Measurements from ENCODE around the gene STEAP3. TPM values are rescaled to one million over a fixed set of nuclear protein-coding genes. Genes with fewer than 3 reads are reported as not detected.

STEAP3 gene
- total RNA-seq, 1 experiment from 2014 or later, result 24.0 TPM

- Mint-ChIP-seq H3K27ac (no peak overlapping the region), H3K36me3 (no peaks in the 10 kb centered on the region), H3K9me3 (no peaks in the 10 kb centered on the region), H3K4me1 (peaks cover 43% of the 10 kb centered on the region), H3K4me3 (no peak overlapping the region), H3K27me3 (ENCODE audit: low read depth) (peaks cover 18% of the 10 kb centered on the region)
- TF ChIP-seq ZSCAN18 (CRISPR knock-in tag; IDR thresholded peaks at IDR 0.05), result no peak
- no peak for TF ChIP-seq ZNF281 (CRISPR knock-in tag; IDR thresholded peaks at IDR 0.05)
- TF ChIP-seq ZNF232 (CRISPR knock-in tag; IDR thresholded peaks at IDR 0.05), result no peak
- TF ChIP-seq ZNF396 (CRISPR knock-in tag; IDR thresholded peaks at IDR 0.05; ENCODE audit: borderline replicate concordance), result no peak
- no peak for TF ChIP-seq E2F1 (CRISPR knock-in tag; IDR thresholded peaks at IDR 0.05)
- TF ChIP-seq FOXP4 (CRISPR knock-in tag; IDR thresholded peaks at IDR 0.05), result no peak
- TF ChIP-seq ZMAT4 (CRISPR knock-in tag; IDR thresholded peaks at IDR 0.05), result no peak
- no peak for TF ChIP-seq NFYB (CRISPR knock-in tag; conservative IDR thresholded peaks at IDR 0.05; ENCODE audit: low read depth)
- no peak for TF ChIP-seq ZNF138 (CRISPR knock-in tag; conservative IDR thresholded peaks at IDR 0.05)
- no peak for TF ChIP-seq NR2C2 (CRISPR knock-in tag; IDR thresholded peaks at IDR 0.05)
- no peak for TF ChIP-seq NR1H2 (CRISPR knock-in tag; IDR thresholded peaks at IDR 0.05)
- no peak for TF ChIP-seq MAX (CRISPR knock-in tag; IDR thresholded peaks at IDR 0.05)
- no peak for TF ChIP-seq ZBTB21 (CRISPR knock-in tag; IDR thresholded peaks at IDR 0.05; ENCODE audit: borderline replicate concordance)
- no peak for TF ChIP-seq ZNF425 (CRISPR knock-in tag; conservative IDR thresholded peaks at IDR 0.05)
- TF ChIP-seq SMAD3 (CRISPR knock-in tag; IDR thresholded peaks at IDR 0.05; ENCODE audit: borderline replicate concordance), result no peak
- TF ChIP-seq FOXJ3 (CRISPR knock-in tag; IDR thresholded peaks at IDR 0.05; ENCODE audit: borderline replicate concordance), result no peak
- TF ChIP-seq PRRX2 (CRISPR knock-in tag; IDR thresholded peaks at IDR 0.05), result no peak
- ChIA-PET POLR2A (no interaction called here), CTCF (interaction anchor here (0.5 to 2.7 kb wide), 5 partner anchors 15 to 344 kb away, joined by 3 to 8 read pairs (median 3); no protein-coding TSS in a partner anchor)
- ATAC-seq (no peak), DNase-seq (ENCODE audit: low spot score) (no peak)
Observed at GRCh38 chr2:119225926-119226325, 2.3 kb downstream of the STEAP3 start.
